NOMO-1 (cell line): ENCODE results near the gene SLC38A11.

Experiments used
- DNase-seq, 2 experiments: peaks; one replicate each; lab custom pipeline; 2025; ENCODE audit not compliant: unreplicated experiment in 2 of 2; lab: John Stamatoyannopoulos, UW

The SLC38A11 gene

GRCh38 chr2:164920430-164920829, 34.9 kb downstream of the SLC38A11 start:
- peak; percentile 51 to 80 for DNase-seq

- DNase-seq, result no peak
These were observed 37.9 kb downstream of the SLC38A11 start for GRCh38 chr2:164917296-164917903.

- DNase-seq, result no peak
These were observed 39.8 kb downstream of the SLC38A11 start for GRCh38 chr2:164915566-164915965.

GRCh38 chr2:164913640-164914350, 41.5 kb downstream of the SLC38A11 start:
- peak in 1 of 2 experiments; percentile 26 for DNase-seq

- no peak for DNase-seq
These were observed 42.3 kb downstream of the SLC38A11 start for GRCh38 chr2:164913011-164913410.

GRCh38 chr2:164911832-164912231, 43.5 kb downstream of the SLC38A11 start:
- no peak for DNase-seq

GRCh38 chr2:164910101-164910899, 45.0 kb downstream of the SLC38A11 start:
- no peak for DNase-seq

- no peak for DNase-seq
These were observed 48.4 kb downstream of the SLC38A11 start for GRCh38 chr2:164906947-164907346.

- DNase-seq, result no peak
These were observed 50.0 kb downstream of the SLC38A11 start for GRCh38 chr2:164905307-164905706.

- no peak for DNase-seq
These were observed 51.4 kb downstream of the SLC38A11 start for GRCh38 chr2:164903951-164904350.

GRCh38 chr2:164903204-164903603, 52.1 kb downstream of the SLC38A11 start:
- no peak for DNase-seq

- DNase-seq, result no peak
These were observed 56.2 kb downstream of the SLC38A11 start for GRCh38 chr2:164899121-164899520.

- DNase-seq, result no peak
These were observed 56.9 kb downstream of the SLC38A11 start for GRCh38 chr2:164898475-164898874.

- DNase-seq, result no peak
These were observed 57.7 kb downstream of the SLC38A11 start for GRCh38 chr2:164897469-164898260.

GRCh38 chr2:164896634-164897355, 58.5 kb downstream of the SLC38A11 start:
- peak; percentile 30 to 72 for DNase-seq

- peak in 1 of 2 experiments; percentile 51 for DNase-seq
These were observed 59.1 kb downstream of the SLC38A11 start for GRCh38 chr2:164896226-164896625.

GRCh38 chr2:164891460-164891859, 63.9 kb downstream of the SLC38A11 start:
- DNase-seq, result no peak

GRCh38 chr2:164890544-164890943, 64.8 kb downstream of the SLC38A11 start:
- no peak for DNase-seq

GRCh38 chr2:164888592-164888991, 66.7 kb downstream of the SLC38A11 start:
- DNase-seq, result no peak
